Raji (cell line): ENCODE data around the gene NR1I2.

ENCODE experiments used
- POLR2A ChIP-seq: IDR thresholded peaks from 2 replicates; pipeline ENCODE4 v1.6.1; 2011; ENCODE audit warnings: low read depth, low read length, control low read depth; ENCODE audit not compliant: insufficient read depth

Gene NR1I2

DNA sequence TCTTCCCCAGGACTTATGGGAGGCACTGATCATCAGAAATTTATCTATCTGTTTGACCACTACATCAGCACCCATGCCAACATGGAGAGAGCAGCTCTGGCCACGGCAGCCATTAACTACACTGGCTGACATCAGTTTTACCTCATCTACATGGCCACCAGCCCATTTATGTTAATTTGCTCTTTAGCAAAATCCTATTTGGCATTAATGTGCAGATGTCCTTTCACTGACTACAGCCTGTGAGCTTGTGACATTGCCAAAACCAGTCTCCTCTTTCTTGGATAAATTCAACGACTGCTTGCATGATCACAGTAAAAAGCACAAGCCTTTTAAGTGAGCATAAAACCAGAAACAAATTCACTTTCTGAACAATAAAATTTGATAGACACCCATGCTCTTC is 47.5 kb downstream of the NR1I2 start:
- no peak for TF ChIP-seq POLR2A

DNA sequence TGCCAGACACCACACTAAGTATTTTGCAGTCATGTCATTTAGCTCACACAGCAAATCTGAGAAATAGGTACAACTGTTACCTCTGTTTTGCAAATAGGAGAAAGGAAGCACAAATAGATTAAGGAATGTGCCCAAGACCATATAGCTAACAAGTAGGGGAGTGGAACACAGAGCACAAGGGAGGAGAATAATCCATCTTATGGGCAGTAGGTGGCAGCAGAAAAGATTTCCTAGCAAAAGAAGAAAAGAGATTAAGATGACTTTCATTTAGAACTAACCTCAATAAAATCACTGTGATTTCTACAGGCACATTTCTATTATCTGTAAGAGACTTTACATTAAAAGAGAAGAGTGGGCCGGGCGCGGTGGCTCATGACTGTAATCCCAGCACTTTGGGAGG is 49.1 kb downstream of the NR1I2 start:
- TF ChIP-seq POLR2A = no peak

DNA sequence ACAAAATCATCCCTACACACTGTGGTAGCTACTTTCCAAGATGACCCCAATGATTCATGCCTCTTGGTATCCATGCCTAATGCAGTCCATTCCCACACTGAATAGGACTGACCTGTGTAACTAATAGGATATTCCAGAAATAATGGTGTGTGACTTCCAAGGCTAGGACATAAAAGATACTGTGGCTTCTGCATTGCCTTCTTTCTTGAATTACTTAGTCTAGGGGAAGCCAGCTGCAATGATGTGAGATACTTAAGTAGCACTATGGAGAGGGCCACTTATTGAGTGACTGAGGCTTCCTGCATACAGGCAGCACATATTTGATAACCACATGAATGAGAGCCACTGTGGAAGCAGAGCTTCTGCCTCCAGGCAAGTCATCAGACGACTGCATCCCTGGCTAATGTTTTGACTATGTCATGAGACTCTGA is 50.1 kb downstream of the NR1I2 start:
- no peak for TF ChIP-seq POLR2A

GRCh38 chr3:119834754-119835370 is 53.0 kb downstream of the NR1I2 start:
- TF ChIP-seq POLR2A = no peak

DNA sequence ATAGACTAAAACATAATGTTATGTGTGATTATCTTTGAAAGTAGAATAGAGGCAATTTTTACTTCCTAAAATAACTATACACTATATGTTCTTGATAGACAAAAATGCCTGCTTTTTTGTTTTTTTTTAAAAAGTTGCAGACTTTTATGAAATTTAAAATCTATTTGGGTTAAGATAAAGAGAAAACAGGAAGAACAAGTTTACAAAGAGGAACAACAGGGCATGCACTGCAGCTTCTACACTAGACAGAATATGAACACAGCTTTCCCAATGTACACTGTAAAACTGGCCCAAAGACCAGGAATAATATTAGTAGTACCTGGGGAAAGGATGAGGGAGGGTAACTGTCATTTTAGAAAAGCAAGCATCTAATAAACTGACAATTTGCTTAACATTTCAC is 53.7 kb downstream of the NR1I2 start:
- TF ChIP-seq POLR2A = no peak

- TF ChIP-seq POLR2A = no peak
Observed at GRCh38 chr3:119841808-119842471, 60.0 kb downstream of the NR1I2 start.

DNA sequence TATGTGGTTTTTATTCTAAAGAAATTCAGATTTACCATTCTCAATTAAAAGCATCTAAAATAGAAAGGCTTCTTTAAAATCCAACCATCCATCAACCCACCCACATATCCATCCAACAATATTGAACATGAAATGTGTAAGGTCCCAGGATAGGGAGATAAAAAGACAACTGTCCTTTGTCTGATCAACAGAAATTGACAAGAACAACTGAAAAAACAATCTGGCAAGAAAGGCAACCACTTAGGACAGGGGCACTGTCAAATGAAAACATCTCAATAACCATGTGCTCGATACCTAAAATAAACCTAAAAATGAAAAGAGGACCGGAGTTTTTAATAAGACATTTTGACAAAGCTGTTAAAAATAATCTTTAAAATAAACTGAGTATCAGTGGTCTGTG is 67.2 kb downstream of the NR1I2 start:
- TF ChIP-seq POLR2A = no peak

DNA sequence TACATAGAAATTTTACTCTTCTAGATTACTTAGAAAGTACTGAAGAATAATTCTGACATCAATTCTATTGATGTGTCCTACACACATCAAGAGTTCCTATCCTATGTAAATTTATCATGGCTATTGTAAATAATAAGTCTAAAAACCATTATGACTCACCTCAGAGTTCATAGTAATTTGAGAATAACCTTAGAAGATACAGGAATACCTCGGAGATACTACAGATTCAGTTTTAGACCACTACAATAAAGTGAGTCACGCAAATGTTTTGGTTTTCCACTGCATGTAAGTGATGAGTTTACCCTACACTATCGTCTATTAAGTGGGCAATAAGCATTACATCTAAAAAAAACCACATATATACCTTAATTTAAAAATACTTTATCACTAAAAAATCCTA is 74.8 kb downstream of the NR1I2 start:
- TF ChIP-seq POLR2A = no peak

- TF ChIP-seq POLR2A = no peak
Observed at GRCh38 chr3:119858957-119859356, 77.1 kb downstream of the NR1I2 start.

DNA sequence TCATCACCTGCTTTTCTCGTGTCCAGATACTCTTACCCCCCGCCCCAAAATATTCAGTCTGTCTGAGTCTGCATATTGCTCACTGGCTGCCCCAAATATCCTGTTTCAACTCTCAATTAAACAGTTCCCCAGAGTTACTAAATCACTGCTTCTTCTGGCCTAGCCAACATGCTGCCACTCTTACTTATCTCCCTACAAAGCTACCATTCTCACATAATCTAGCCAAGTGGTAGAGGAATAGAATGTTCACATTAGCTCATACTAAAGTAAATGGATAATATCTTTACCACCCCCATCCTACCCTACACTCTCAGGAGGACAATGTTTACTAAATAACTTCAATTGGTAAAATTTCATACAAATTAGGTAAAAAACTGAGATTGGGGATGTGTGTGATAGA is 77.8 kb downstream of the NR1I2 start:
- no peak for TF ChIP-seq POLR2A

- no peak for TF ChIP-seq POLR2A
Observed at GRCh38 chr3:119861681-119862080, 79.8 kb downstream of the NR1I2 start.

DNA sequence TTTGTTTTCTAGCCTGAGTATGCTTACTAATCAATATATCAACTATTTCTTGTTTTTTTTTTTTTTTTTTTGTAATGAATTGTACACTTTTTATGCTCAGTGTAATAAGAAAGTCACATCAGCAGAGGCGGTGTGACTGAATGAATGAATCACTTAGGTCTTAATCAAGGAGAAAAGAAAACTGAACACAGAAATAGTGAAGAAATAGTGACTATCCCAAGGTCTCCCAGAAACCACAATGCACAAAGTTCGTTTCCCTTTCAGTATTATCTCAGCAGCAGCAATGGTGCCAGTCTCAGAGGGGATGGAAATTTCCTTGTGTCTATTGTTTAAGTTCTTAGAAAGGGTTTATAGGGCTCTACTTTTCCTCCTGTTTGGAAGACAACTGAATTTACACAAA is 80.7 kb downstream of the NR1I2 start:
- TF ChIP-seq POLR2A = no peak

GRCh38 chr3:119864476-119864875 is 82.6 kb downstream of the NR1I2 start:
- TF ChIP-seq POLR2A = no peak
